Neuronal stem cell (in vitro differentiated cells): ENCODE data around the gene BRSK2.

Experiments used
- DNase-seq: peaks from one replicate; pipeline ENCODE4 v3.0.0-alpha.2; 2013; ENCODE audit warnings: low spot score
- H2AFZ ChIP-seq: one replicate; pipeline ENCODE4 v1.6.1; 2013; ENCODE audit warnings: mild to moderate bottlenecking, low read length, inconsistent platforms
- H2AK5ac ChIP-seq: 2 replicates; pipeline ENCODE4 v1.6.1; 2013; ENCODE audit warnings: low read depth, mild to moderate bottlenecking, inconsistent platforms, low read length, moderate library complexity, mixed read lengths
- H2BK120ac ChIP-seq: 2 replicates; pipeline ENCODE4 v1.6.1; 2013; ENCODE audit warnings: low read depth, mild to moderate bottlenecking, inconsistent platforms, low read length, moderate library complexity, mixed read lengths
- H2BK12ac ChIP-seq: one replicate; pipeline ENCODE4 v1.6.1; 2013; ENCODE audit warnings: low read length, inconsistent platforms
- H2BK15ac ChIP-seq: 2 replicates; pipeline ENCODE4 v1.6.1; 2013; ENCODE audit warnings: mild to moderate bottlenecking, low read length, inconsistent platforms, mixed read lengths
- H2BK5ac ChIP-seq: one replicate; pipeline ENCODE4 v1.6.1; 2013; ENCODE audit warnings: inconsistent platforms, mild to moderate bottlenecking, low read length, moderate library complexity
- H3K14ac ChIP-seq: one replicate; pipeline ENCODE4 v1.6.1; 2013; ENCODE audit warnings: low read length, inconsistent platforms
- H3K18ac ChIP-seq: 2 replicates; pipeline ENCODE4 v1.6.1; 2013; ENCODE audit warnings: low read length, inconsistent platforms
- H3K23ac ChIP-seq: 2 replicates; pipeline ENCODE4 v1.6.1; 2013; ENCODE audit warnings: low read depth, mild to moderate bottlenecking, mixed read lengths, low read length, inconsistent platforms; ENCODE audit not compliant: poor library complexity
- H3K27ac ChIP-seq: replicated peaks from 3 replicates; pipeline ENCODE4 v1.5.1; 2013; ENCODE audit warnings: low read length, inconsistent platforms
- H3K27me3 ChIP-seq, 3 experiments: 2 replicates each; pipeline ENCODE4 v1.6.1; 2013; ENCODE audit warnings: low read length in 3 of 3, mild to moderate bottlenecking in 2 of 3, inconsistent platforms in 1 of 3, low read depth in 1 of 3, mixed read lengths in 1 of 3, moderate library complexity in 1 of 3; ENCODE audit not compliant: control insufficient read depth in 3 of 3, insufficient read depth in 3 of 3
- H3K36me3 ChIP-seq, 2 donors: replicated peaks in 1 of 2; 2 replicates each; pipeline ENCODE4 v1.6.1; 2013; ENCODE audit warnings: low read length in 2 of 2; ENCODE audit not compliant: control insufficient read depth in 2 of 2, insufficient read depth in 2 of 2
- H3K4ac ChIP-seq: 2 replicates; pipeline ENCODE4 v1.6.1; 2013; ENCODE audit warnings: inconsistent platforms, mild to moderate bottlenecking, low read length, moderate library complexity
- H3K4me1 ChIP-seq, 2 donors: 1 replicate in 1 of 2; 2 replicates in 1 of 2; pipeline ENCODE4 v1.6.1; 2013; ENCODE audit warnings: low read length in 2 of 2, low read depth in 1 of 2; ENCODE audit not compliant: control insufficient read depth in 2 of 2, insufficient read depth in 1 of 2
- H3K4me2 ChIP-seq: one replicate; pipeline ENCODE4 v1.6.1; 2013; ENCODE audit warnings: mild to moderate bottlenecking, low read length, inconsistent platforms; ENCODE audit not compliant: insufficient read depth, poor library complexity, severe bottlenecking
- H3K4me3 ChIP-seq, 2 donors: 2 replicates each; pipeline ENCODE4 v1.5.1; 2013; ENCODE audit warnings: low read length in 2 of 2, mild to moderate bottlenecking in 2 of 2, inconsistent platforms in 1 of 2, moderate library complexity in 1 of 2
- H3K79me1 ChIP-seq: one replicate; pipeline ENCODE4 v1.6.1; 2013; ENCODE audit warnings: low read depth, mild to moderate bottlenecking, inconsistent platforms, low read length, moderate library complexity
- H3K9ac ChIP-seq: one replicate; pipeline ENCODE4 v1.6.1; 2013; ENCODE audit warnings: mild to moderate bottlenecking, low read depth, low read length, inconsistent platforms; ENCODE audit not compliant: poor library complexity
- H3K9me3 ChIP-seq, 2 donors: replicated peaks in 1 of 2; 2 replicates each; pipeline versions ENCODE3 to v1.6.1; 2013; ENCODE audit warnings: low read length in 2 of 2, mild to moderate bottlenecking in 2 of 2, inconsistent platforms in 1 of 2, low read depth in 1 of 2, mixed read lengths in 1 of 2, moderate library complexity in 1 of 2; ENCODE audit not compliant: control insufficient read depth in 2 of 2, insufficient read depth in 1 of 2
- H4K8ac ChIP-seq: one replicate; pipeline ENCODE4 v1.6.1; 2013; ENCODE audit warnings: low read depth, mild to moderate bottlenecking, inconsistent platforms, low read length, moderate library complexity
- H4K91ac ChIP-seq: one replicate; pipeline ENCODE4 v1.6.1; 2013; ENCODE audit warnings: low read length, low read depth, mild to moderate bottlenecking, inconsistent platforms; ENCODE audit not compliant: poor library complexity
- WGBS, 2 donors: extraction: QIAGEN DNeasy Blood & Tissue Kit; methylation state at CpG; one replicate each; pipeline ENCODE4 v1.1.7; 2013; ENCODE audit warnings: missing lambda C conversion rate in 2 of 2, mixed read lengths in 1 of 2; ENCODE audit not compliant: insufficient read length in 2 of 2, insufficient replicate concordance in 1 of 2; ENCODE audit errors: extremely low coverage in 2 of 2; 5-methylcytosine and 5-hydroxymethylcytosine counted together

BRSK2 gene

GRCh38 chr11:1370186-1371025 lies 19.3 kb upstream of the BRSK2 start:
- Histone ChIP-seq H2AFZ (no peak overlapping the region), H3K79me1 (no peaks in the 10 kb centered on the region), H3K27me3 (no peaks in the 10 kb centered on the region), H2BK15ac (peak overlapping the region; percentile 10), H3K4me3 (peak overlapping the region in 1 of 2 donors; percentile 58), H3K36me3 (no peaks in the 10 kb centered on the region), H3K9me3 (peaks cover 0 to 18% of the 10 kb centered on the region in 2 donors), H3K27ac (no peak overlapping the region), H4K8ac (no peak overlapping the region), H4K91ac (peak overlapping the region; percentile 43), H2BK5ac (peak overlapping the region; percentile 6), H3K23ac (no peak overlapping the region), H3K9ac (peak overlapping the region; percentile 21), H2AK5ac (peak overlapping the region; percentile 84), H2BK120ac (peak overlapping the region; percentile 61), H3K4ac (no peak overlapping the region), H3K4me2 (no peak overlapping the region), H3K4me1 (peaks cover 0 to 1% of the 10 kb centered on the region in 2 donors), H2BK12ac (no peak overlapping the region), H3K18ac (peak overlapping the region; percentile 76), H3K14ac (peak overlapping the region; percentile 71)
- WGBS, 2 donors, result no CpG with 5 or more reads among the region's 38 CpGs
- DNase-seq, result no peak

- Histone ChIP-seq H3K4me2 (no peak overlapping the region), H3K4ac (no peak overlapping the region), H3K9me3 (peaks cover 0 to 17% of the 10 kb centered on the region in 2 donors), H2BK15ac (no peak overlapping the region), H2AK5ac (peak overlapping the region; percentile 84), H3K14ac (peak overlapping the region; percentile 71), H4K91ac (no peak overlapping the region), H3K27me3 (no peaks in the 10 kb centered on the region), H3K23ac (no peak overlapping the region), H4K8ac (no peak overlapping the region), H3K4me1 (peaks cover under 1 to 1% of the 10 kb centered on the region in 2 donors), H3K36me3 (no peaks in the 10 kb centered on the region), H3K9ac (peak overlapping the region; percentile 21), H3K4me3 (peak overlapping the region in 1 of 2 donors; percentile 58), H3K27ac (no peak overlapping the region), H2AFZ (no peak overlapping the region), H2BK12ac (no peak overlapping the region), H2BK5ac (peak overlapping the region; percentile 6), H2BK120ac (no peak overlapping the region), H3K18ac (peak overlapping the region; percentile 17), H3K79me1 (no peaks in the 10 kb centered on the region)
- no CpG with 5 or more reads among the region's 11 CpGs for WGBS, 2 donors
- no peak for DNase-seq
Measured at GRCh38 chr11:1371026-1371325, 18.8 kb upstream of the BRSK2 start.

GRCh38 chr11:1371377-1371776 lies 18.4 kb upstream of the BRSK2 start:
- peaks cover 0 to 17% of the 10 kb centered on the region in 2 donors for H3K9me3 ChIP-seq
- no peak overlapping the region for H3K4me2 ChIP-seq
- no peak for DNase-seq
- no peak overlapping the region for H3K18ac ChIP-seq
- no peak overlapping the region for H3K4ac ChIP-seq
- no peak overlapping the region for H4K91ac ChIP-seq
- no peak overlapping the region for H3K14ac ChIP-seq
- H3K4me1 ChIP-seq, result peaks cover 1 to 3% of the 10 kb centered on the region in 2 donors
- H2BK12ac ChIP-seq, result no peak overlapping the region
- no peaks in the 10 kb centered on the region for H3K36me3 ChIP-seq
- H3K79me1 ChIP-seq, result no peaks in the 10 kb centered on the region
- no peak overlapping the region for H2AFZ ChIP-seq
- no peak overlapping the region for H3K23ac ChIP-seq
- H2BK120ac ChIP-seq, result no peak overlapping the region
- no peak overlapping the region for H3K4me3 ChIP-seq
- peak overlapping the region; percentile 84 for H2AK5ac ChIP-seq
- no peak overlapping the region for H3K27ac ChIP-seq
- no peak overlapping the region for H2BK15ac ChIP-seq
- WGBS, 2 donors, result no CpG with 5 or more reads among the region's 13 CpGs
- H4K8ac ChIP-seq, result no peak overlapping the region
- H2BK5ac ChIP-seq, result no peak overlapping the region
- no peak overlapping the region for H3K9ac ChIP-seq
- H3K27me3 ChIP-seq, result no peaks in the 10 kb centered on the region

DNA sequence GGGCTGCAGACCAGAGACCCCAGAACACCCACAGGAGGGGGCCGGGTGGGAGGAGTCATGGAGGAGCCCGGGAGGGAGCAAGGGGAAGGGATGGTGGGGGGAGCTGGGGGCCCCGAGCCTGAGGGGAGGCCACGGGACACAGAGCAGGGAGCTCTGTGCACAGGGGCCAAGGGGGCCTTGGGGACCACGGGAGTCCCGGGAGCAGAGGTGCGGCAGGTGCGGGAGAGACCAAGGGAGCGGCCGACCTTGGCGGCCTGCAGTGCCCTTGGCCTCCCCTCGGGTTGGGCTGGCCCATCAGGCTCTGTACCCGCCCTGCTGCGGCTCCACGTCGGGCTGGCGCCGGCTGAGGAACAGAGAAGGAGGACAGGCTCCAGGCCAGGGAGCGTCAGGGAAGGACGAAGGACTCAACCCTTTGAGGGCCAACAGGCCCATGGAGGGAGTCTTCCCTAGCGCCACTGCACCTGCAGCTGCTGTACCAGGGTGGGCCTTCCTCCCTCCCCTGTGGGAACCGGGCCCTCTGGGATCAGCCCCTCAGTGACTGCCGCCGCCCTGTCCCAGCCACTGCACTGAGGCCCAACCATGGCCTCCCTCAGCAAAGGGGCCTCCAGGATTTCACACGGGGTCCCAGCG lies 17.8 kb upstream of the BRSK2 start:
- H3K23ac ChIP-seq, result peak overlapping the region; percentile 23
- H2BK5ac ChIP-seq, result no peak overlapping the region
- H4K91ac ChIP-seq, result no peak overlapping the region
- no peaks in the 10 kb centered on the region for H3K27me3 ChIP-seq
- H2BK15ac ChIP-seq, result no peak overlapping the region
- no peak overlapping the region for H3K4me3 ChIP-seq
- no peak overlapping the region for H3K27ac ChIP-seq
- no peak overlapping the region for H3K4ac ChIP-seq
- H3K36me3 ChIP-seq, result no peaks in the 10 kb centered on the region
- H4K8ac ChIP-seq, result no peak overlapping the region
- H2AK5ac ChIP-seq, result peak overlapping the region; percentile 95
- H2BK120ac ChIP-seq, result no peak overlapping the region
- H3K4me2 ChIP-seq, result no peak overlapping the region
- H2AFZ ChIP-seq, result no peak overlapping the region
- peak overlapping the region; percentile 19 for H3K18ac ChIP-seq
- peaks cover 0 to 17% of the 10 kb centered on the region in 2 donors for H3K9me3 ChIP-seq
- no CpG with 5 or more reads among the region's 26 CpGs for WGBS, 2 donors
- no peak for DNase-seq
- H3K4me1 ChIP-seq, result peaks cover 1 to 3% of the 10 kb centered on the region in 2 donors
- no peak overlapping the region for H2BK12ac ChIP-seq
- no peak overlapping the region for H3K9ac ChIP-seq
- H3K14ac ChIP-seq, result no peak overlapping the region
- H3K79me1 ChIP-seq, result no peaks in the 10 kb centered on the region
